OCI-LY1 (cell line): ENCODE results near the gene KLRC1.
"Not testable (repeated sequence)": the region's sequence is repeated elsewhere in the genome, so short reads cannot be mapped to it uniquely, and the experiment has no call there.

ENCODE experiments used
- CTCF ChIP-seq: fragments of 200-600 bp; sonication (generic), shearing (Covaris generic); IDR thresholded peaks from 2 replicates; pipeline ENCODE4 v1.5.1; 2017; ENCODE audit warnings: mild to moderate bottlenecking, antibody characterized with exemption, low read length, moderate library complexity, mixed read lengths
- EZH2 ChIP-seq: fragments of 200-600 bp; sonication (generic), shearing (Covaris generic); IDR thresholded peaks from 2 replicates; pipeline ENCODE4 v1.8.0; 2017; ENCODE audit warnings: borderline replicate concordance, mixed run types, mild to moderate bottlenecking, antibody characterized with exemption, low read length, moderate library complexity, mixed read lengths

GRCh38 chr12:10472808-10473207, 19.6 kb upstream of the KLRC1 start:
- TF ChIP-seq CTCF, EZH2: not testable (repeated sequence)
